H1 (cell line): ENCODE measurements around the gene FBXO17. TPM values are rescaled to one million over a fixed set of nuclear protein-coding genes. Genes with fewer than 3 reads are reported as not detected.

ENCODE experiments used
- BRCA1 ChIP-seq: IDR thresholded peaks from 2 replicates; pipeline ENCODE4 v1.6.1; 2012; ENCODE audit warnings: low read depth, low read length, improper control_type of control experiment
- CBX5 ChIP-seq: fragments of 300-800, 300-1000 bp; sonication (generic); IDR thresholded peaks from 2 replicates; pipeline ENCODE4 v1.7.1; 2016; ENCODE audit warnings: antibody characterized with exemption, low read length, low read depth
- CTBP2 ChIP-seq: IDR thresholded peaks from 2 replicates; pipeline ENCODE4 v1.7.0; 2011; ENCODE audit warnings: borderline replicate concordance, mild to moderate bottlenecking, moderate library complexity, mixed read lengths, low read length; ENCODE audit not compliant: insufficient read depth, insufficient read length
- EGR1 ChIP-seq: IDR thresholded peaks from 2 replicates; pipeline ENCODE4 v1.6.1; 2011; ENCODE audit warnings: low read depth, low read length, borderline replicate concordance
- KDM1A ChIP-seq: fragments of 200-600, 300-600 bp; sonication (generic); IDR thresholded peaks from 2 replicates; pipeline ENCODE4 v1.7.1; 2016; ENCODE audit warnings: mild to moderate bottlenecking, low read length, borderline replicate concordance
- POLR2AphosphoS5 ChIP-seq: IDR thresholded peaks from 2 replicates; pipeline ENCODE4 v1.6.1; 2011; ENCODE audit warnings: low read depth, low read length
- RXRA ChIP-seq: IDR thresholded peaks from 2 replicates; pipeline ENCODE4 v1.6.1; 2011; ENCODE audit warnings: low read depth, mild to moderate bottlenecking, low read length, moderate library complexity; ENCODE audit not compliant: insufficient read depth
- TCF12 ChIP-seq: IDR thresholded peaks from 2 replicates; pipeline ENCODE4 v1.6.1; 2011; ENCODE audit warnings: low read depth, mild to moderate bottlenecking, low read length
- polyA plus RNA-seq, 7 experiments: library from polyadenylated mRNA; depleted of rRNA in 3 of 7; stranded (reverse) in 5 of 7; unstranded in 2 of 7; fragments of >200 nt in 5 of 7; fragments of 200-250 nt in 2 of 7; gene quantifications; 1 replicate in 5 of 7; 2 replicates in 1 of 7; 4 replicates in 1 of 7; pipeline versions ENCODE4 v1.2.1 to v1.2.3, GENCODE V29; 2011 to 2013; ENCODE audit warnings: missing spikeins in 2 of 7, mixed read lengths in 2 of 7
- total RNA-seq: library from RNA; stranded (reverse); fragmentation: NEBNext Ultra II Directional; extraction: Animal tissue kit (Norgen Biotek cat#: 25700); gene quantifications from 2 replicates; pipeline ENCODE4 v1.2.1, GENCODE V29; 2021
- TF ChIP-seq, protein P1 (sequence below): fragments of 300-600 bp; sonication (generic); IDR thresholded peaks from 2 replicates; pipeline ENCODE4 v1.7.1; 2012; ENCODE audit warnings: low read length, moderate library complexity, mild to moderate bottlenecking, inconsistent platforms; ENCODE audit not compliant: insufficient replicate concordance
- TF ChIP-seq, protein P2 (sequence below): IDR thresholded peaks from 2 replicates; pipeline ENCODE4 v1.6.1; 2012; ENCODE audit warnings: inconsistent platforms

Gene FBXO17
- total and polyA plus RNA-seq, 2 of the 8 experiments (the other 6 are each of a cell fraction or from before 2014, with no cell fraction given), result 11.7 to 15.3 TPM

DNA sequence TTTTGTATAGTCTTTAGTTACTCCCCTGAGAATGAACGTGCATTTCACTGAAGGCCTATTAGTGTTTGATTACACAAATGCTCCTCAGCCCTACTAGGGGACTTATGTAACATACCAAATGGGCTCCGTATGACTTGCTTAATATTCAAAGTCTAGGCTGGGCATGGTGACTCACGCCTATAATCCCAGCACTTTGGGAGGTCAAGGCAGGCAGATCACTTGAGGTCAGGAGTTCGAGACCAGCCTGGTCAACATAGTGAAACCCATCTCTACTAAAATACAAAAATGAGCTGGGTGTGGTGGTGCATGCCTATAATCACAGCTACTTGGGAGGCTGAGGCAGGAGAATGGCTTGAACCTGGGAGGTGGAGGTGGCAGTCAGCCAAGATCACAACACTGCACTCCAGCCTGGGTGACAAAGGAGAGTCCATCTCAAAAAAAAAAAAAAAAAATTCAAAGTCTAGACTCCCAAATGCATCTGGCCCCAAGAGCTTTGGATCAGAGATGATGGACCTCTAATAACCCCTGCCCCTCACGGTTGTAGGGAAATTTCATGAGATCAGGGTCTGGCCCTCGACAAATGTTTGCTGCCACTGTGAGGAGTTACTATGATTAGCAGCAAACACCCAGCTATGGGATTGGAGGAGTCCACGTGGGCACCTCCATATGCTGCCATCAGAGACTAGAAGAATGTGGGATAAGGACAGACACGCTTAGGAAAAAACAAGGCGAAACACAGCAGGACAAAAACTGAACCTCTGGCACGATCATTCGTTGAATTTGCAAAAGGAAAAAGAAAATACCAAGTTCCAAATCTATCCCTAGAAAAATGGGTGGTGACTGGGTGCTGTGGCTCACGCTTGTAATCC, 4.6 kb downstream of the FBXO17 start (continued):
- TF ChIP-seq, protein P1, sequence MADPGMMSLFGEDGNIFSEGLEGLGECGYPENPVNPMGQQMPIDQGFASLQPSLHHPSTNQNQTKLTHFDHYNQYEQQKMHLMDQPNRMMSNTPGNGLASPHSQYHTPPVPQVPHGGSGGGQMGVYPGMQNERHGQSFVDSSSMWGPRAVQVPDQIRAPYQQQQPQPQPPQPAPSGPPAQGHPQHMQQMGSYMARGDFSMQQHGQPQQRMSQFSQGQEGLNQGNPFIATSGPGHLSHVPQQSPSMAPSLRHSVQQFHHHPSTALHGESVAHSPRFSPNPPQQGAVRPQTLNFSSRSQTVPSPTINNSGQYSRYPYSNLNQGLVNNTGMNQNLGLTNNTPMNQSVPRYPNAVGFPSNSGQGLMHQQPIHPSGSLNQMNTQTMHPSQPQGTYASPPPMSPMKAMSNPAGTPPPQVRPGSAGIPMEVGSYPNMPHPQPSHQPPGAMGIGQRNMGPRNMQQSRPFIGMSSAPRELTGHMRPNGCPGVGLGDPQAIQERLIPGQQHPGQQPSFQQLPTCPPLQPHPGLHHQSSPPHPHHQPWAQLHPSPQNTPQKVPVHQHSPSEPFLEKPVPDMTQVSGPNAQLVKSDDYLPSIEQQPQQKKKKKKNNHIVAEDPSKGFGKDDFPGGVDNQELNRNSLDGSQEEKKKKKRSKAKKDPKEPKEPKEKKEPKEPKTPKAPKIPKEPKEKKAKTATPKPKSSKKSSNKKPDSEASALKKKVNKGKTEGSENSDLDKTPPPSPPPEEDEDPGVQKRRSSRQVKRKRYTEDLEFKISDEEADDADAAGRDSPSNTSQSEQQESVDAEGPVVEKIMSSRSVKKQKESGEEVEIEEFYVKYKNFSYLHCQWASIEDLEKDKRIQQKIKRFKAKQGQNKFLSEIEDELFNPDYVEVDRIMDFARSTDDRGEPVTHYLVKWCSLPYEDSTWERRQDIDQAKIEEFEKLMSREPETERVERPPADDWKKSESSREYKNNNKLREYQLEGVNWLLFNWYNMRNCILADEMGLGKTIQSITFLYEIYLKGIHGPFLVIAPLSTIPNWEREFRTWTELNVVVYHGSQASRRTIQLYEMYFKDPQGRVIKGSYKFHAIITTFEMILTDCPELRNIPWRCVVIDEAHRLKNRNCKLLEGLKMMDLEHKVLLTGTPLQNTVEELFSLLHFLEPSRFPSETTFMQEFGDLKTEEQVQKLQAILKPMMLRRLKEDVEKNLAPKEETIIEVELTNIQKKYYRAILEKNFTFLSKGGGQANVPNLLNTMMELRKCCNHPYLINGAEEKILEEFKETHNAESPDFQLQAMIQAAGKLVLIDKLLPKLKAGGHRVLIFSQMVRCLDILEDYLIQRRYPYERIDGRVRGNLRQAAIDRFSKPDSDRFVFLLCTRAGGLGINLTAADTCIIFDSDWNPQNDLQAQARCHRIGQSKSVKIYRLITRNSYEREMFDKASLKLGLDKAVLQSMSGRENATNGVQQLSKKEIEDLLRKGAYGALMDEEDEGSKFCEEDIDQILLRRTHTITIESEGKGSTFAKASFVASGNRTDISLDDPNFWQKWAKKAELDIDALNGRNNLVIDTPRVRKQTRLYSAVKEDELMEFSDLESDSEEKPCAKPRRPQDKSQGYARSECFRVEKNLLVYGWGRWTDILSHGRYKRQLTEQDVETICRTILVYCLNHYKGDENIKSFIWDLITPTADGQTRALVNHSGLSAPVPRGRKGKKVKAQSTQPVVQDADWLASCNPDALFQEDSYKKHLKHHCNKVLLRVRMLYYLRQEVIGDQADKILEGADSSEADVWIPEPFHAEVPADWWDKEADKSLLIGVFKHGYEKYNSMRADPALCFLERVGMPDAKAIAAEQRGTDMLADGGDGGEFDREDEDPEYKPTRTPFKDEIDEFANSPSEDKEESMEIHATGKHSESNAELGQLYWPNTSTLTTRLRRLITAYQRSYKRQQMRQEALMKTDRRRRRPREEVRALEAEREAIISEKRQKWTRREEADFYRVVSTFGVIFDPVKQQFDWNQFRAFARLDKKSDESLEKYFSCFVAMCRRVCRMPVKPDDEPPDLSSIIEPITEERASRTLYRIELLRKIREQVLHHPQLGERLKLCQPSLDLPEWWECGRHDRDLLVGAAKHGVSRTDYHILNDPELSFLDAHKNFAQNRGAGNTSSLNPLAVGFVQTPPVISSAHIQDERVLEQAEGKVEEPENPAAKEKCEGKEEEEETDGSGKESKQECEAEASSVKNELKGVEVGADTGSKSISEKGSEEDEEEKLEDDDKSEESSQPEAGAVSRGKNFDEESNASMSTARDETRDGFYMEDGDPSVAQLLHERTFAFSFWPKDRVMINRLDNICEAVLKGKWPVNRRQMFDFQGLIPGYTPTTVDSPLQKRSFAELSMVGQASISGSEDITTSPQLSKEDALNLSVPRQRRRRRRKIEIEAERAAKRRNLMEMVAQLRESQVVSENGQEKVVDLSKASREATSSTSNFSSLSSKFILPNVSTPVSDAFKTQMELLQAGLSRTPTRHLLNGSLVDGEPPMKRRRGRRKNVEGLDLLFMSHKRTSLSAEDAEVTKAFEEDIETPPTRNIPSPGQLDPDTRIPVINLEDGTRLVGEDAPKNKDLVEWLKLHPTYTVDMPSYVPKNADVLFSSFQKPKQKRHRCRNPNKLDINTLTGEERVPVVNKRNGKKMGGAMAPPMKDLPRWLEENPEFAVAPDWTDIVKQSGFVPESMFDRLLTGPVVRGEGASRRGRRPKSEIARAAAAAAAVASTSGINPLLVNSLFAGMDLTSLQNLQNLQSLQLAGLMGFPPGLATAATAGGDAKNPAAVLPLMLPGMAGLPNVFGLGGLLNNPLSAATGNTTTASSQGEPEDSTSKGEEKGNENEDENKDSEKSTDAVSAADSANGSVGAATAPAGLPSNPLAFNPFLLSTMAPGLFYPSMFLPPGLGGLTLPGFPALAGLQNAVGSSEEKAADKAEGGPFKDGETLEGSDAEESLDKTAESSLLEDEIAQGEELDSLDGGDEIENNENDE, result no peak
- TF ChIP-seq POLR2AphosphoS5 (no peak), CBX5 (no peak), TCF12 (no peak), BRCA1 (no peak), RXRA (no peak), CTBP2 (no peak), EGR1 (no peak), KDM1A (no peak)
- TF ChIP-seq, protein P2, sequence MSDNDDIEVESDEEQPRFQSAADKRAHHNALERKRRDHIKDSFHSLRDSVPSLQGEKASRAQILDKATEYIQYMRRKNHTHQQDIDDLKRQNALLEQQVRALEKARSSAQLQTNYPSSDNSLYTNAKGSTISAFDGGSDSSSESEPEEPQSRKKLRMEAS, result no peak
